SH-SY5Y (cell line): ENCODE results near the gene MSANTD3.

Experiments
- GATA2 ChIP-seq: IDR thresholded peaks from 2 replicates; pipeline ENCODE4 v1.6.1; 2011; ENCODE audit warnings: mild to moderate bottlenecking, low read depth, low read length
- GATA3 ChIP-seq: IDR thresholded peaks from 2 replicates; pipeline ENCODE4 v1.6.1; 2011; ENCODE audit warnings: low read depth, mild to moderate bottlenecking, low read length, moderate library complexity

Gene MSANTD3

DNA sequence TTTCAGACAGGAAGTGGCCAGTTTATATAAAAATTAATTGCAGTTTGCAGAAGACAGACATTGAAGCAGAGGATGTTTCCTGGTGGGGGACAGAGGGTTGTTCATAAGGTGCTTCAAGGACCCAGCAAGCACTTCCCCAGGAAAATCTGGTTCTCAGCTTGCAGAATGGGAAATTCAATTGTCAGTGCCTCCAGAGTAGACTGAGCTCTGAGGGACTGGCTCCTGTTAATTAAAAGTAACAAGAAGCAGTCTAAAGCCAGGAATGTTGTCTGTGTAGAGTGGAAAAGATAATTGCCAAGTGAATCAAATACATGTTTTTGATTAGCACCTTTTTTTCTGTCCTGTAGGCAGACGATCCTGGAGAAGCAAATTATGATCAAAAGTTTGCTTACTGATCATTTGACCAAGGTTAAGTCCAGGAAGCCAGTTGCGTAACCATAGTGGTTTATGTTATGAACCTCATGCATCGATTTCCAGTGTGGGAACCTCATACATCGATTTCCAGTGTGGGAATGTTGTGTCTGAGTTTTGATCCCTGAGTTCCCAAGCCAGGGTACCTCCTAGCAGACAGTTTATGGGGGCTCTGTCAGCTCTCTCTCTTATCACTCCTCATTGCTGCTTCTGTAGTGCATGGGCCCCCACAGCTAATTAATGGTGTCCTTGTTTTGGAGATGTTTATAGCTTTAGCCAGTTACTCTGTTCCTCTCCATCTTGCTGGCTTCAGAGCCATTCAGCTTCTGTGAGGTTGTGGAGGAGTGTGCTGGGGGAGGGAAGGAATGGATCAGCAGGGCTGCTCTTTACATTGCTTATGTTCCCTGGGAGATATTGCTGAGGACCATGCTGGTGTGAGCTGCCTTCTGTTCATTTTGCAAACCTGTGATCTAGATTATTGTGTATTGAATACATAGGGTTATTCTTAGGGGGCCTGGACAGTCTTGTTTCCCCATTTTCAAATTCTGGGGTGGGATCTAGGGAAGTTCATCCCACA lies 17.1 kb downstream of the MSANTD3 start:
- TF ChIP-seq GATA3 (no peak), GATA2 (no peak)

DNA sequence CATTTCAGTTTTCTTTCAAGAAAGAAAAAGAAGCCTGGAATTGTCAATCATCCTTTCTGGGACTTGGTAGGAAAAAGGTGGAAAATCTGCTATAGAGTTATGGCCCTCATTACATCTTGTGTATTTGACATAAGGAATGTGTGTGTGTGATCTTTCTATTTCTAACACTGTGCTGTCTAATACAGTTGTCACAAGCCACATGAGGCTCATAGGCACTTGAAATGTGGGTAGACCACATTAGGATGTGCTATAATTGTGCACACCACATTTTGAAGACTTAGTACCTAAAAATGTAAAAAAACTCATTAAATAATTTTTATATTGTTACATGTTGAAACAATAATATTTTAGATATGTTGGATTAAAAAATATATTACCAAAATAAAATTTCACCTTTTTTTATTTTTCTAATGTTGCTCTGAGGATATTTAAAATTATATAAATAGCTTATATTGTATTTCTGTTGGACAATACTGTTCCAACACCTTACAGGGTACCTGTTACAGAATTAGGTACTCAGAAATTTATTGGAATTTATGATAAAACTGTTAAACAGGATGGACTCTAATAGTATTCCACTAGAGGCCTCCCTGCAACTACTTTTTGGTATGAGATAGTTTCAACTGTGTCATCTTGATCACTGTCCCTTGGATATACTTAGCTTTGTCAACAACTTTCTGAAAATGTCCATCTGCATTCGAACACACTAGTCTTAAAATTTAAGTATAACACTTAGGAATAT lies 18.4 kb downstream of the MSANTD3 start:
- TF ChIP-seq GATA2 (no peak), GATA3 (no peak)

DNA sequence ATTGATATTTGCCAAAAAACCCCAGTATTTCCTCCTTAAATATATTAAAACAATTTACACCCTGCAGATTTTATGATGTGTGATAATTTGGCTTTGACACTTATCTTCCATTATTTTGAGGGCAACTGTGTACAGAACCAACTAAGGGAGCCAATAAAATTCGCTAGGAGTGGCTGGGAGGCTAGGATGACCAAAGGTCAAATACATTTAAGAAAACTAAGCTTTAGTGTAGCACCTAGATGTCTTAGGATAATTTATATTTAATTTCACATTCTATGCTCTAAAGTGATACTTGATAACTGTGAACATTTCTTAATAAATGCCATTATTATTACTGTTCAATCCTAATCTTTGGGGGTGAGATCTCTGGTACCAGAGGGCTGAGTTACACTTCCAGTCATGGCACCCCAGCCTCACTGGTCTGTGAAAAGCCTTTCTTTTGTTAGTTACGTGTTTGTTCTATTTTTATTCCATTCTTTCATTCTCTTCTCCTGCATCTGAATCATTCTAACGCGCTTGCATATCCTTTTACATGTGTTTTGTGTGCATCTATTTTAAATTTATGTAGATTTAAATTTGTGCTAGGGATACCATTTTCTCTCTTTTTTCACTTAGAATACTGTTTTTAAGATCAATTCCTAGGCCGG lies 19.1 kb downstream of the MSANTD3 start:
- TF ChIP-seq GATA2, result no peak
- no peak for TF ChIP-seq GATA3

DNA sequence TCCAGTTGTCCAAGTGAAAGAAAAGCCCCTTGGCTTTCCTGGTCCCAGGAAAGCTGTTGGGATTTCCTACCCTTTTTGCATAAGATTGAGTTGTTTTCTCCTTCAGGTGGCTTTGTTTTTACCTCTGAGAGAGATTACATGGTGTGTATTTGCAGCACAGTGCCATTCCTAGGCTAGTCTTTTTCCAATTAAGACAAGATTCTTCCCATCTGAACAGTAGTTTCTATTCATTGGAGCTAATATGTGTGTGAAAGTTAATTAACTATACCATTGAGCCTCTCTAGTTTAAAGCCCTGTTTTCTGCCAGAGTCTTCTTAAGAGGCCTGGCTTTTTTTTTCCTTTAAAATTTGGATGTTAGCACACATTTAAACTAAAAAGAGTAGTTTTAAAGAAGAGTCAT lies 20.1 kb downstream of the MSANTD3 start:
- TF ChIP-seq GATA3 (no peak), GATA2 (no peak)

DNA sequence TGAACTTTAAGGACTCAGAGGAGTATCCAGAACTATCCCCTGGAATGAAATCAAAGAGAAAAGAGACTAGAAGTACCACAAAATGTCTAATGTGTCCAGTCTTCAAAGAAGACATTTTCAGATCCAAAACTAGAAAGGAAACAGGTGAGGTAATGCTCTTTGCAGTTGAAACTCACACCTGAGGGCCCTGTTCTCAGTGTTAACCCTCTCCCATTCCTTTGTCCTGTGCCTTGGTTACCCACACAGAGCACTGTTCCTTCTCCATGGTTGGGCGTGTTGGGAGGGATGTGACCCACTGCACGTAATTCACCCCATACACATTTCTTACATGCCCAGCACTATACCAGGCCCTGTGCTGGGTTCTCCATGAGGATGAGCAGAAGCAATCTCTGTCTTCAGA lies 21.3 kb downstream of the MSANTD3 start:
- TF ChIP-seq GATA3, result no peak

DNA sequence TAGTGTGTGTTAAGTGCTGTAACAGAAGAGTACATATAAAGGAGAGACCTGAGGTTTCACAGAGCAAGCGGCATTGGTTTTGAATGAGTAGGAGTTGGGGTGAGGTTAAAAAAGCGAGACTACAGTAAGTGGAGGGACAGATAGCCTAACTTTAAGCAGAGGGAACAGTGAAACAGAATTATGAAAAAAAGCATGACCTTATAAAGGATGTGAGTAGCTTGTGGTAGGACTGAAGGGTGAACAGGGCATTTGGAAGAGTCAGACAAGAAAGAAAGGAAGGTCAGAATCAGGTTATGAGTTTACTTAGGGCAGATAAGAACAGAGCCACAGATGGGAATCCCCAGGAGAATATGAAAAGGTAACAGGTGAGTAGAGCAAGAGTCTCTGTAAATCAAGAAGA lies 22.5 kb downstream of the MSANTD3 start:
- no peak for TF ChIP-seq GATA2
- TF ChIP-seq GATA3, result no peak

DNA sequence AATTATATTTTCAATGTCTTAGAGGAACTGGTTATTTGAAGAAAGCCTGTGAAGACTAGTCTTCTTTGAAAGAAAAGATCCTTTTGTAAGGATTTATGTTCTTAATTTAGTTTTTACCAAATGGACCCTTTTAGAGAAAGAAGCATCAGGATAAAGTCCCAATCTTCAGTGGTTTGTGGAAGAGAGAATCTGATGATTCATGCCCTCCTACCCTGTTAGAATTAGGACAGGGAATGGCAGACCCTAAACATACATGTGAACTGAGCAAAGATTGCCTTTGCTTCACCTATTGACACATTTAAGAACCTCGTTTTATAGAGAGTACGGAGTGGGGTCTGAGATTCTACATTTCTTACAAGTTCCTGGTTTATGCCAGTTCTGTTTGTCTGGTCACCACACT lies 26.0 kb downstream of the MSANTD3 start:
- TF ChIP-seq GATA3 (no peak), GATA2 (no peak)

DNA sequence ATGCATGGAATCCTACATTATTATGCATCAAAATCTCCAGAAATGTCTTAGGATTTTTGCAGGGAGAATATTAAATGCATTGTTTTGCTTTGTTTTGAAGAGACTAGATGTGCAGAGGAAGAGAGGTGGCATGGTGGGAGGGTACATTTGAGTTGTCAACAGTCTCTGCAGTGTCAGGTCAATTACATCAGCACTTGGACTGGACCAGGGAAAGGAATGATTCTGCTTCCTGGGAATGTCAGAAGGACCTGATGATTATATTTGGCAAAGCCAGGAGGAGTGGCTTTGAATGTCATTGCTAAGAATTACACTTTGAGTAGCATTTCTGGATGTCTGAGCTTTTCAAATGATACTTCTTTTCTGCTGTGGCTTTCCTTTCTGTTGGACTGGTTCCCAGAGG lies 28.5 kb downstream of the MSANTD3 start:
- no peak for TF ChIP-seq GATA3
- TF ChIP-seq GATA2, result no peak

DNA sequence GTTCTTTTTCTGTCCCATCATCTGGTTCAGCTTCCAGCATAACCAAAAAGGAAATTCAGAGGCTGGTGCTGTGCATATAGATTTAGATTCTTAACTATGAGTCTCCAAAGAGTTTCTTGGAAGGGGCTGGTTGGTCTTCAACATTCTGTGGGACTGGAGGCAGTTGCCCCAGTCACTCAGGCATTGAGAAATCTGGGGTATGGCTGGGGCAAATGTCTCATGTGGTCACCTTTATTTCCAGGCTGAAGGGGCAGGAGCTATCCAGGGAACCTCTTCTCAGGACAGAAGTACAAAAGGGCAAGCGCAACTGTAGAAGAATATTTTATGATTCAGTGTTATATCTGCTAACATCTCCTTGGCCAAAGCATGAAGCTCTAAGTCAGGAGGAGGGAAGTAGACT lies 30.6 kb downstream of the MSANTD3 start:
- no peak for TF ChIP-seq GATA3
- TF ChIP-seq GATA2, result no peak

DNA sequence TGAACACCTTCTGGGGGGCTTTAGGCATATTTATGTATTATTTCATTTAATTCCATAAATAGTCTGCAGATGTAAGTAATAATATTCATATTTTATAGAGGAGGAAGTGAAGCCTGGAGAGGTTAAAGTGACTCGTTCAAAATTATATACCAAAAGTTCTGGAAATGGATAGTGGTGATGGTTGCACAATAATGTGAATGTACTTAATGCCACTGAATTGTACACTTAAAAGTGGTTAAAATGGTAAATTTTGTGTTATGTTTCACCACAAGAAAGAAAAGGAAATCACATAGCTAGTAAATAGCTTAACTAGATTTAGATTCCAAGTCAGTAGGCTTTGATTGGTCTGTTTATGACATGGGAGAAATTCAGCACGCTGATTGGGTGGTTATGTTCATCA lies 33.0 kb downstream of the MSANTD3 start:
- TF ChIP-seq GATA2, result no peak
- TF ChIP-seq GATA3, result no peak

DNA sequence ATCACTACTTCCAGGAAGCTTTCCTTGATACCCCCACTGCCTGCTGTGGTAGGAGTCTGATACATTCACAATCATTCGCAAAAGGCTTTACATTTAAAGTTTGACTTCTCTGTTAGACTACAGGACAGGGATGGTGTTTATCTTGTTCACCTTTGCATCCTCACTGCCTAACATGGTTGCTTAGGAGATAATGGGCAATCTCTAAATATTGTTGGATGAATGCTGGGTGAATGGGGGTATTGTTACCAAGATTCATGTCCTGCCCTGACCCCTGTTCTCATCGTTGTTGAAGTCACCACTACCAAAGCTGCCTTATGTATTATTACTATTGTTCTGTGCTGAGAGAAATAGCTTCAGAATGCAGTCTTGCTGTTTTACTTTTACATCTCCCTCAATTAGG lies 38.3 kb downstream of the MSANTD3 start:
- TF ChIP-seq GATA3 (no peak), GATA2 (no peak)

DNA sequence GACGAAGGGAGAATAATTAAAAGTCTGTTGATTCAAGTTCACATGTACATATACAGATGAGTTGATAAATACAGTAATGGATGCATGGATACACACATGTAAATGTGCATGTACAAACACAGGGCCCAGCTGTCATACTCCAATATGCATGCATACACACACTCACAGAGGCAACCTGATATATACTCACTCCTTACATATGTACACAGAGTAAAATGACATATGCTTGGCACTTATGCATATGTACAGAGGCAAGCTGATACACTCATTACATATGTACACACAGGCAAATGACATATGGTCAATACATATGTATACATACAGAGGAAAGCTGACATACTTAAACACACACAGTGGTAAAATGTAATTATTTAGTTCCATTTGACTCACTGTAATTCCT lies 38.8 kb downstream of the MSANTD3 start:
- TF ChIP-seq GATA3 (no peak), GATA2 (no peak)

DNA sequence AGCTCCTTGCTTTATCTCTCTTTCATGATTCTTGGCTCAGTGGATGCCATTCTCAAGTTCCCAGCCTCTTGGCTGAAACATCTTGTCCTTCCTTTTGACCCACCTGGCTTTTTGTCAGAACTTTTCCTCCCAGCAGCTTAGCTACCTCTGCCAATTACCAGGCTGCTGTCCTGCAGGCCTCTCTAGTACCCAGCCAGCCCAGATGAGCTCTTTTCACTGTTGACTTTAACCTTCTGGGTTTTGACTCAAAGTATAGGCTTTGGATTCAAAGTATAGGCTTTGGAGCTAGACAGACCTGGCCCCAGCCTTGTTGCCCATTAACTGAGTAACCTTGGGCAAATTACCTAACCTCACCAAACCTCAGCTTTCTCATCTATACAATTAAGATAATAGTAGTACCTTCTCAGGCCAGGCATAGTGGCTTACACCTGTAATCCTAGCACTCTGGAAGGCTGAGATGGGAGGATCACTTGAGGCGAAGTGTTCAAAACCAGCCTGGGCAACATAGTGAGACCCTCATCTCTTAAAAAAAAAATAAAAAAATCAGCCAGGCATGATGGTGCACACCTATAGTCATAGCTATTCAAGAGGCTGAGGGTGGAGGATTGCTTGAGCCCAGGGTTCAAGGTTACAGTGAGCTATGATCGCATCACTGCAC lies 39.4 kb downstream of the MSANTD3 start:
- TF ChIP-seq GATA3 (no peak), GATA2 (no peak)

DNA sequence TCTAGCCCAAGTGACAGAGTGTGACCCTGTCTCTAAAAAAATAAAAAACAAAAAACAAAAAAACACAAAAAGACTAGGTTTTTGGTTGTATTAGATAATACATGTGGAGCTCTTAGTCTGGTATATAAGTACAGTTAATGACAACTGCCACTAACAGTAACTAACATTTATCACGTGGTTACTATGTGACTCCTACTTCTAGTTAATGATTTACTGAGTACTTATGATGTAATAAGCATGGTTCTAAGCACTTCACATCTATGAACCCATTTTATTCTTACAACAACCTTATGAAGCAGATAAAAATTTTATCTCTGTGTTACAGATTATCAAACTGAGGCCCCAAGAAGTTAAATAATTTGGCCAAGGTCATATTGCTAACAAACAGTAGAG lies 39.9 kb downstream of the MSANTD3 start:
- TF ChIP-seq GATA2, result no peak
- no peak for TF ChIP-seq GATA3

DNA sequence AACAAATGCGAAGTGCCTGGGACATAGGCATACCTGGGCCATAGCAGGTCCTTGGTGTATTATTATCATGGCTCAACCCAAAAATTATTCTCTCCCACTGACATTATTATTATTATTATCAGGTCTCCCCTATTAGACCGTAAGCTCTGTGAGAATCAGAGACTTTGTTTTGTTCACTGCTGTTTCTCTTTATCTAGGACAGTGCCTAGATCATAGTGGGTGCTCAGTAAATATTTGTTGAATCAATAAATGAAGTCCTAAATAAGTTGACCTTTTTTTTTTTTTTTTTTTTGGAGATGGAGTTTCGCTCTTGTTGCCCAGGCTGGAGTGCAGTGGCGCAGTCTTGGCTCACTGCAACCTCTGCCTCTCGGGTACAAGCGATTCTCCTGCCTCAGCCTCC lies 41.1 kb downstream of the MSANTD3 start:
- no peak for TF ChIP-seq GATA3
- no peak for TF ChIP-seq GATA2
